GM23338 (cell line): Measurements from ENCODE around the gene RAD9B. TPM values are rescaled to one million over a fixed set of nuclear protein-coding genes. Genes with fewer than 3 reads are reported as not detected.

Experiments
- ATAC-seq: fragments of 200-7000 bp; cut with Tn5 transposase; 3 replicates; pipeline ENCODE4 v1.9.1; 2020
- DNase-seq: peaks from one replicate; pipeline ENCODE4 v3.0.0-alpha.2; 2015; ENCODE audit warnings: low spot score
- H2AFZ ChIP-seq: fragments of 200-600 bp; sonication (generic); 2 replicates; pipeline ENCODE4 v1.8.0; 2016; ENCODE audit warnings: antibody characterized with exemption, mild to moderate bottlenecking, moderate library complexity
- H3F3A ChIP-seq: fragments of 200-600 bp; sonication (generic); replicated peaks from 2 replicates; pipeline ENCODE4 v1.8.0; 2017; ENCODE audit warnings: antibody characterized with exemption, mixed run types, low read depth
- H3K27ac ChIP-seq: fragments of 200-600 bp; sonication (generic); 2 replicates; pipeline ENCODE4 v1.6.1; 2016; ENCODE audit warnings: low read depth
- H3K27me3 ChIP-seq: fragments of 200-600 bp; sonication (generic); 2 replicates; pipeline ENCODE4 v1.8.0; 2016; ENCODE audit warnings: mild to moderate bottlenecking, mixed run types, moderate library complexity; ENCODE audit not compliant: insufficient read depth
- H3K36me3 ChIP-seq: fragments of 200-600 bp; sonication (generic); 2 replicates; pipeline ENCODE4 v1.8.0; 2016; ENCODE audit warnings: mild to moderate bottlenecking; ENCODE audit not compliant: insufficient read depth
- H3K4me1 ChIP-seq: fragments of 200-600 bp; sonication (generic); 2 replicates; pipeline ENCODE4 v1.8.0; 2016; ENCODE audit warnings: mild to moderate bottlenecking, moderate library complexity; ENCODE audit not compliant: insufficient read depth
- H3K4me2 ChIP-seq: fragments of 200-600 bp; sonication (generic); 2 replicates; pipeline ENCODE4 v1.7.1; 2017; ENCODE audit warnings: mixed run types
- H3K4me3 ChIP-seq: fragments of 200-600 bp; sonication (generic); 2 replicates; pipeline ENCODE4 v1.6.1; 2016; ENCODE audit warnings: mixed run types
- H3K79me2 ChIP-seq: fragments of 200-600 bp; sonication (generic); replicated peaks from 2 replicates; pipeline ENCODE4 v1.8.0; 2017; ENCODE audit warnings: mild to moderate bottlenecking; ENCODE audit not compliant: insufficient read depth
- H3K9me2 ChIP-seq: fragments of 200-600 bp; sonication (generic); 2 replicates; pipeline ENCODE4 v1.8.0; 2017; ENCODE audit not compliant: insufficient read depth
- H4K20me1 ChIP-seq: fragments of 200-600 bp; sonication (generic); replicated peaks from 2 replicates; pipeline ENCODE4 v1.8.0; 2017; ENCODE audit warnings: mild to moderate bottlenecking; ENCODE audit not compliant: insufficient read depth
- H3K27ac Mint-ChIP-seq: 2 replicates; pipeline ENCODE4 v1.8.0; 2020; ENCODE audit warnings: inconsistent platforms, mild to moderate bottlenecking, moderate library complexity, mixed read lengths
- H3K27me3 Mint-ChIP-seq: 3 replicates; pipeline ENCODE4 v1.8.0; 2022; ENCODE audit warnings: low read depth, mild to moderate bottlenecking, moderate library complexity, mixed read lengths, inconsistent platforms; ENCODE audit not compliant: insufficient read depth, poor library complexity
- H3K36me3 Mint-ChIP-seq: 3 replicates; pipeline ENCODE4 v1.8.0; 2021; ENCODE audit warnings: low read depth, mild to moderate bottlenecking, inconsistent platforms, moderate library complexity, mixed read lengths
- H3K4me1 Mint-ChIP-seq: 3 replicates; pipeline ENCODE4 v1.8.0; 2020; ENCODE audit warnings: mild to moderate bottlenecking, inconsistent platforms, mixed read lengths
- H3K4me3 Mint-ChIP-seq: 3 replicates; pipeline ENCODE4 v1.8.0; 2021; ENCODE audit warnings: moderate library complexity, mild to moderate bottlenecking, inconsistent platforms, mixed read lengths
- H3K9me3 Mint-ChIP-seq: 3 replicates; pipeline ENCODE4 v1.8.0; 2020; ENCODE audit warnings: moderate library complexity, mild to moderate bottlenecking, inconsistent platforms, mixed read lengths
- CREB1 ChIP-seq: fragments of 250-450 bp; sonication (Bioruptor Pico); IDR thresholded peaks from 2 replicates; pipeline ENCODE4 v1.5.0; 2020; ENCODE audit warnings: low read depth, mild to moderate bottlenecking, moderate library complexity
- CTCF ChIP-seq, 2 experiments: fragments of 200-600 bp in 1 of 2; sonication (generic) in 1 of 2; conservative IDR thresholded peaks; 2 replicates each; pipeline versions ENCODE4 v1.5.1 to v1.6.1; 2016 to 2017; ENCODE audit warnings: antibody characterized with exemption in 2 of 2, low read depth in 2 of 2, mild to moderate bottlenecking in 2 of 2, moderate library complexity in 1 of 2
- ETS1 ChIP-seq: IDR thresholded peaks from 2 replicates; pipeline ENCODE4 v1.6.1; 2016; ENCODE audit warnings: antibody characterized with exemption
- EZH2 ChIP-seq: fragments of 200-600 bp; sonication (generic); IDR thresholded peaks from one replicate; pipeline ENCODE4 v1.8.0; 2017; ENCODE audit warnings: antibody characterized with exemption, mild to moderate bottlenecking, low read depth; ENCODE audit not compliant: unreplicated experiment
- EZH2phosphoT487 ChIP-seq: fragments of 200-600 bp; sonication (generic); IDR thresholded peaks from one replicate; pipeline ENCODE4 v1.8.1; 2018; ENCODE audit warnings: antibody characterized with exemption; ENCODE audit not compliant: unreplicated experiment
- NANOG ChIP-seq: IDR thresholded peaks from 2 replicates; pipeline ENCODE4 v1.6.1; 2016; ENCODE audit warnings: antibody characterized with exemption, borderline replicate concordance
- POLR2AphosphoS5 ChIP-seq: IDR thresholded peaks from 2 replicates; pipeline ENCODE4 v1.6.1; 2016; ENCODE audit warnings: antibody characterized with exemption, low read depth
- REST ChIP-seq: IDR thresholded peaks from one replicate; pipeline ENCODE4 v1.6.1; 2018; ENCODE audit warnings: antibody characterized with exemption; ENCODE audit not compliant: unreplicated experiment
- STAT1 ChIP-seq: IDR thresholded peaks from one replicate; pipeline ENCODE4 v1.6.1; 2016; ENCODE audit warnings: antibody characterized with exemption; ENCODE audit not compliant: unreplicated experiment
- ZNF114 ChIP-seq: fragments of 250-450 bp; sonication (Bioruptor Pico); IDR thresholded peaks from 2 replicates; pipeline ENCODE4 v1.5.0; 2020; ENCODE audit warnings: mild to moderate bottlenecking, moderate library complexity
- ZNF331 ChIP-seq: fragments of 250-450 bp; sonication (Bioruptor Pico); IDR thresholded peaks from 2 replicates; pipeline ENCODE4 v1.5.0; 2020; ENCODE audit warnings: low read depth, mild to moderate bottlenecking, moderate library complexity
- ZNF462 ChIP-seq: fragments of 250-450 bp; sonication (Bioruptor Pico); IDR thresholded peaks from 2 replicates; pipeline ENCODE4 v1.5.0; 2020; ENCODE audit warnings: mild to moderate bottlenecking, moderate library complexity
- long read RNA-seq: library from polyadenylated mRNA; unstranded; transcript quantifications from one replicate; pipeline ENCODE4 v2.0.0, GENCODE V29; 2020; ENCODE audit not compliant: unreplicated experiment
- polyA plus RNA-seq: library from polyadenylated mRNA; unstranded; fragments of >200 nt; fragmentation: Nextera tagmentation; extraction: Ambion mirVana; gene quantifications from 2 replicates; pipeline ENCODE4 v1.2.1, GENCODE V29; 2016
- total RNA-seq: library from RNA; depleted of rRNA; stranded (reverse); fragments of >200 nt; shearing (Covaris generic); gene quantifications from 2 replicates; pipeline ENCODE4 v1.2.3, GENCODE V29; 2014; rRNA removed

The RAD9B gene
- total RNA-seq (not detected in 2 replicates), polyA plus RNA-seq (not detected in 2 replicates)
- long read RNA-seq, result 0 reads

- Histone ChIP-seq H3F3A (no peaks in the 10 kb centered on the region), H3K4me1 (peaks cover 6% of the 10 kb centered on the region; the same call in 1 of the 2 replicates), H3K27me3 (peaks cover 19% of the 10 kb centered on the region), H3K79me2 (peaks cover 30% of the 10 kb centered on the region), H3K9me2 (peaks cover 10% of the 10 kb centered on the region), H3K36me3 (no peaks in the 10 kb centered on the region), H3K27ac (0 out of 2 replicates have a peak within 1 kb of the TSS, but pooled peaks have one; percentile 1), H2AFZ (peak within 1 kb of the TSS; percentile 81), H3K4me2 (peak within 1 kb of the TSS; percentile 75), H4K20me1 (0 out of 2 replicates have a peak, but pooled peaks cover 2% of the 10 kb centered on the region), H3K4me3 (peak within 1 kb of the TSS; percentile 76)
- Mint-ChIP-seq H3K4me1 (peaks cover 6% of the 10 kb centered on the region), H3K27ac (peak within 1 kb of the TSS; percentile 94), H3K9me3 (peaks cover 19% of the 10 kb centered on the region), H3K27me3 (peaks cover 20% of the 10 kb centered on the region), H3K36me3 (peaks cover 11% of the 10 kb centered on the region; the same call in 2 of the 3 replicates), H3K4me3 (peak within 1 kb of the TSS; percentile 99)
- DNase-seq, result peak; percentile 99
- ATAC-seq, result peak; percentile 98
- TF ChIP-seq NANOG (no peak; the same call in 1 of the 2 replicates), ZNF462 (no peak), ZNF114 (CRISPR knock-in tag) (peak; percentile 68; the same call in 1 of the 2 replicates), STAT1 (no peak), ETS1 (peak; percentile 51; the same call in 1 of the 2 replicates), CREB1 (CRISPR knock-in tag) (peak; percentile 66), CTCF (conservative IDR thresholded peaks at IDR 0.05; ENCODE audit: low read depth in 2 of 2) (no peak), ZNF331 (CRISPR knock-in tag) (0 out of 2 replicates have a peak, but pooled peaks have one; percentile 33), POLR2AphosphoS5 (peak; percentile 88), EZH2phosphoT487 (no peak), REST (no peak), EZH2 (no peak)
Measured at GRCh38 chr12:110501752-110502738, at the start of gene RAD9B, which contains the start of gene VPS29. Gene RAD9B, plus strand, starts transcription at chr12:110502331. Its CDS starts 7 bp downstream, at chr12:110502338. Gene VPS29, minus strand, starts transcription at chr12:110502111. Its CDS starts 60 bp downstream, at chr12:110502051.
